GM19372 (cell line): ENCODE measurements around the gene CORIN.
"Not testable (repeated sequence)": the region's sequence is repeated elsewhere in the genome, so short reads cannot be mapped to it uniquely, and the experiment has no call there.

Source experiments
- ATAC-seq: cut with Tn5 transposase; IDR thresholded peaks from one replicate; pipeline ENCODE4 v1.9.1; 2021; ENCODE audit warnings: mild to moderate bottlenecking, low read depth, moderate library complexity; ENCODE audit not compliant: unreplicated experiment

The CORIN gene

GRCh38 chr4:47733302-47734175 is 104.3 kb downstream of the CORIN start:
- ATAC-seq: no peak

GRCh38 chr4:47731182-47731581 is 106.7 kb downstream of the CORIN start:
- ATAC-seq: no peak

- no peak for ATAC-seq
Observed at GRCh38 chr4:47729131-47729680, 108.7 kb downstream of the CORIN start.

- no peak for ATAC-seq
Observed at GRCh38 chr4:47721892-47722575, 115.8 kb downstream of the CORIN start.

- ATAC-seq: no peak
Observed at GRCh38 chr4:47721485-47721884, 116.4 kb downstream of the CORIN start.

GRCh38 chr4:47720787-47721186 is 117.1 kb downstream of the CORIN start:
- ATAC-seq: no peak

- ATAC-seq: no peak
Observed at GRCh38 chr4:47719576-47719975, 118.3 kb downstream of the CORIN start.

- ATAC-seq: no peak
Observed at GRCh38 chr4:47718696-47719095, 119.2 kb downstream of the CORIN start.

GRCh38 chr4:47717188-47717587 is 120.7 kb downstream of the CORIN start:
- ATAC-seq: no peak

- ATAC-seq: no peak
Observed at GRCh38 chr4:47715716-47716416, 122.0 kb downstream of the CORIN start.

- ATAC-seq: no peak
Observed at GRCh38 chr4:47714269-47714668, 123.6 kb downstream of the CORIN start.

GRCh38 chr4:47713129-47713834 is 124.6 kb downstream of the CORIN start:
- no peak for ATAC-seq

GRCh38 chr4:47711646-47712045 is 126.2 kb downstream of the CORIN start:
- no peak for ATAC-seq

- ATAC-seq: no peak
Observed at GRCh38 chr4:47711183-47711582, 126.7 kb downstream of the CORIN start.

GRCh38 chr4:47706352-47706751 is 131.5 kb downstream of the CORIN start:
- ATAC-seq: not testable (repeated sequence)

- ATAC-seq: no peak
Observed at GRCh38 chr4:47705326-47705981, 132.4 kb downstream of the CORIN start.

GRCh38 chr4:47704693-47705325 is 133.1 kb downstream of the CORIN start:
- peak; percentile 63 for ATAC-seq

GRCh38 chr4:47703956-47704355 is 133.9 kb downstream of the CORIN start:
- ATAC-seq: no peak

- ATAC-seq: no peak
Observed at GRCh38 chr4:47703008-47703407, 134.9 kb downstream of the CORIN start.
